OCI-M2 (cell line): ENCODE results near the gene KIRREL1.

Source experiments
- DNase-seq: peaks from one replicate; lab custom pipeline; 2025; ENCODE audit not compliant: unreplicated experiment; lab: John Stamatoyannopoulos, UW

The KIRREL1 gene

GRCh38 chr1:158005224-158005623 lies 11.8 kb downstream of the KIRREL1 start:
- no peak for DNase-seq

DNA sequence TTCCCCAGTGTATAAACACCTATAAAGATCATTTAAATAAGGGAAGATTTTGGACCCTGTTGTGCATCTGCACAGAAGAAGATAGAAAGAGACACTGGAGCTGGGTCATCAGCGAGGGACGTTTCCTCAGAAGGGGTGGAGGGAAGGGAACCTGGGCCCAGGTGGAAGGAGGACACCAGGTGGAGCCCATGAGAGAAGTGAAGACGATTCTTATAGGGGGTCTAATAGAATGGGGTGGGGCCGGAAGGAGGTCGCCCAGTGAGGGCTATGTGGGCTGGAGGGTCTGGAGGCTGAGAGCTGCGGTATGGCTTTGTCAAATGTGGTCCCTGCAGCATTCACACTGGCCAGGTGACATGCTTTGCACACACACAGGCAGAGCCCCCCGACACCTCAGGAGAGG lies 13.7 kb downstream of the KIRREL1 start:
- DNase-seq = no peak

DNA sequence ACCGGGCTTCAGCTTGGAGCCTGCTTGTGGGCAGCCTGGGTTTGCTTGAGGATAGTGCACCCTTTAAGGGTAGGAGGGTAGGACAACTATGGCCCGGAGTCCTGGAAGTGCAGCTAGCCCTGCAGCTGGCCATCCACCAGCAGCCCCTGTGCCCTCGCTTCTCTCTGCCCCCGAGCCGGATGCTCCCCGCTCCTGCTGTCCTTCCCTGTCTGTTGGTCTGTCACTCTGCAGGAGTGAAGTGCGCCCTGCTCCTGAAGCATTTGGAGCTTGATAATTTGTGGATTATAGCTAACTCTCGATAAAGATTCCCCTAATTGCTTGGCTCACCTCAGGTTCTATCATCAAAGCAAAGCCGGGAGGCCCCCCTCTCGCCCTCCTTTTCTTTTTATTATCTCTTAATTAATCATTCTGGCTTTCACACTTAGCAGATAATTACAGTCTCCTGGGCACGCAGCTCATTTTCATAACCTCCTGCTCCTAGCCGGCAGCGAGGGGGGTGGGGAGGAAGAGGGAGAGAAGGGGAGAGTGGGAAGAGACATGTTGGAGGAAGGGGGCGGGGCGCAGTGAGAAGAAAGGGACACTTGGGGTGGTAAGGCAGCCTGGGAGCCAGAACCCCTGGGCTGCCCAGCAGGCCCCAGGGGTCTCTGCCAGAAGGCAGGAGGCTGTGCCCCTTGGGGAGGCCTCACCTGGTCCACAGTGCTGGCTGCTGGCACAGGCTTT lies 14.4 kb downstream of the KIRREL1 start:
- no peak for DNase-seq

- no peak for DNase-seq
These were observed 15.2 kb downstream of the KIRREL1 start for GRCh38 chr1:158008630-158009029.

- DNase-seq = no peak
These were observed 18.3 kb downstream of the KIRREL1 start for GRCh38 chr1:158011714-158012113.

GRCh38 chr1:158013840-158014730 lies 20.6 kb downstream of the KIRREL1 start:
- no peak for DNase-seq

DNA sequence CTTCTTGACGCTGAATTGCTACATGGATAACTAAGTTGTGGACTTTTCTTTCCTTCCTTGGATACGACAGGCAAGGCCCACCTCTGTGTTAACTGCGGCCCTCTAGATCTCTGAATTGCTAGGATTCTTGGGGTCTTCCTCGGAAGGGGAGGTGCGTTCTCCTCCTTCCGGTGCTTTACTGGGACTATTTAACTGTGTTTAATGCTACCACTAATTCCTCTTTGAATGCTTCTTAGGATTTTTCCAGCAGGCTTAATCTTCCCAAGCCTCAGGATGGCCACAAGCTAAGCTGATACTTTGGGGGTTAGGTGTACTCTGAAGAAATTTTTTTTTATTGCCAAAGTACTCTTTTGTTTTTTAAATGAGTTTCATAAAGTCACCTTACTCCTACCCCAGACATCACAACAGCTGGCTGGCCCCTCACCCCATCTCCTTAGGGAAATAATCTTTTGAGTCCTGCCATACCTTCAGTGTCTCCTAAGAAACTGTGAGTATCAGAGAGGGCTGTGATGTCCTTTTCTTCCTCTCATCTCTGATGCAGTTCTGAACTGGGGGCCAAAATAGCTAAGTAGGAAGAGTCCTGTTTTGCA lies 21.4 kb downstream of the KIRREL1 start:
- no peak for DNase-seq

DNA sequence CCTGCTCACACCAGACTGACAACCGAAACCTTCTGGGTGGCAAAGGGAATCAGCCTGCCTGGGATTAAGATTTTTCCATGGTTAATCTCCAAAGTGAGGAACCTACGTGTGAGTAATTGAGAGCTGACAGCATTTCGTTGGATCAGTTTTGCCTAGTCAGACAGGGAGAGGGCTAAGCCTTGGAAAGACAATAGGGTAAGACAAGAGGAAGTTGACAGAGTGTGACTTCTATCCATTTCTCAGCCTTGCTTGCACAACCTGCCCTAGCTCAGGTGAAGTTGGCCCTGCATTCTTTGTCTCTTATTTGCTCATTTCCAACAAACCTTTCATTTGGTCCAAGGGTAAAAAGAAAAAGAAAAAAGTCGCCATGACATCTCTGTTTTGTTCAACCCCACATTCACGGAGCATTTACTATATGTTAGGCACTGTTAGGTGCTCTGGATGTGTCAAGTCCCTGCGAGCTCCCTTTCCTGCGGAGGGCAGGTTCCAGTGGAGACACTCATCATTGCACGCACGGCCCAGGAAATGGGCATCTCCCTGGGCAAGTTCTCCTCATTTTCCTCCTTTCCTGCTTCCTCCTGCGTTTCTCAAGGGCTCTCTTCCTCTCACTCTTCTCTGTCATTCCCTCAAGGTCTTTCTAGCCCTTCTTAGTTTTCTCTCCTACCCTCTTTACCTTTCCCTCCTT lies 23.3 kb downstream of the KIRREL1 start:
- no peak for DNase-seq

- no peak for DNase-seq
These were observed 24.6 kb downstream of the KIRREL1 start for GRCh38 chr1:158017800-158018595.

DNA sequence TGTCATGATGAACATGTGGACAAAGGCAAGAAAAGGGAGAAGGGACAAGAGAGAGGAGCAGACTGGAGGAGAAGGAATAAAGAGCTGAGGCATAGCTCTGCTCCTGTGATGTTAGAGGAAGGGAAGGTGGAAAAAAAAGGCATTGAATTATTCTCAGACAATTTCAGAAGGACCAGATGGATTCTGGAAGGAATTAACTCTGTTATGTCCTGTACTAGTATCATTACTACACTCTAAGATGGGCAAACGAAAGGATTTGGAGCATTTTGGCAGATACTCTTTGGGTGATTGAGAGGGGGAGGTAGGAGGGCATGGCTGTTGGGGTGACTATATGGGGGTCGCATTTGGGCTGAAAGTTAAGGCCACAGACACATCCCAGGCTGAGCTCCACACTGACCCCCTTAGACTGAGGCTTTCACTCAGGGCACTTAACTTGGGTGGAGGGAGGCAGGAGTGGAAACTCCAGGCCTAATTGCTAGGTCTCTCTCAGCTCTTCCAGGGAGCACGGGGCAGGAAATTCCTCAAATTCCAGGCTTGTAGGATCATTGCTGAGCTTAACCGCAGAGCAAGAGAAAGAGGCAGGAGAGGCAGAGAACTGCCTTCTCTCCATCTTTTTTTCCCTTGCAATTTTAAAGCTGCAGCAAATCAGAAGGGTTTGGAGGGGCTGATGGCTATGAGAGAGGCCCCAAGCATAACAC lies 25.9 kb downstream of the KIRREL1 start:
- DNase-seq = no peak

GRCh38 chr1:158020259-158020885 lies 26.9 kb downstream of the KIRREL1 start:
- no peak for DNase-seq

- DNase-seq = no peak
These were observed 27.6 kb downstream of the KIRREL1 start for GRCh38 chr1:158020886-158021620.

DNA sequence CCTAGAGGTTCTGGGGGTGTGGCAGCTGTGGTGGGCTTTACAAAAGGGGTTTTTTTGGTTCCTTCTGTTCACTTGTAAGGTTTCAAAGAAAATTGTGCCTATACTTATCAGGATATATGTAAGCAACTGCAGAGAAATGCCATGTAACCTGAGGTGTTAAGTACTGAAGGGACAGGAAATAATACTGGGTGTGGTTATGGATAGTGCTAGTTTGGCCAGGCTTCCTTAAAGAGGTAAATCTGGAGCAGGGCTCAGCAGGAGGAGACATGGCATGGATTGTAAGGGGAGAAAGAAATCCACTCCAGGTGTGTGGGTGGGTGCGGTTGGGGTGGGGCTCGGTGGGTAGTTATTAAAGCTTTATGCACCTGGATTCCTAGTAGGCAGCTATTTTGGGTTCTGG lies 28.3 kb downstream of the KIRREL1 start:
- no peak for DNase-seq

GRCh38 chr1:158022554-158023312 lies 29.3 kb downstream of the KIRREL1 start:
- DNase-seq = no peak

DNA sequence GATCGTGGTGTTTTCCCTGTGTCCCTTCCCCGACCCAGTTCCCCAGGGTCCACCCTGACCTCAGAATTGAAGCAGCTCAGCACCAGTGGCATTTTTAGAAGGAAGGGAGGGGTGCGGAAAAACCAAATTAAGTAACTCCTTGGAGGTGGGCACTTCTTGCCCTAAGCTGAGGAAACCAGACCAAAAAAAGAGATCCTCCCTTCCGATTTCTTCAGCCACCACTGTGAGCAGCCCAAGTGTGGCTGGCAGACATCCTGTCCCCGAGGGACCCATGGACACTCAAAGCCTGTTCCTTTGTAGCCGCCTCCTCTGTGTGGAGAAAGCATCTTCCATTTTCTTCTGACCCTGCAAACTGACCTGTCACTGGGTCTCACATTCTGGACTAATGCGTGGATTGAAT lies 31.3 kb downstream of the KIRREL1 start:
- no peak for DNase-seq

DNA sequence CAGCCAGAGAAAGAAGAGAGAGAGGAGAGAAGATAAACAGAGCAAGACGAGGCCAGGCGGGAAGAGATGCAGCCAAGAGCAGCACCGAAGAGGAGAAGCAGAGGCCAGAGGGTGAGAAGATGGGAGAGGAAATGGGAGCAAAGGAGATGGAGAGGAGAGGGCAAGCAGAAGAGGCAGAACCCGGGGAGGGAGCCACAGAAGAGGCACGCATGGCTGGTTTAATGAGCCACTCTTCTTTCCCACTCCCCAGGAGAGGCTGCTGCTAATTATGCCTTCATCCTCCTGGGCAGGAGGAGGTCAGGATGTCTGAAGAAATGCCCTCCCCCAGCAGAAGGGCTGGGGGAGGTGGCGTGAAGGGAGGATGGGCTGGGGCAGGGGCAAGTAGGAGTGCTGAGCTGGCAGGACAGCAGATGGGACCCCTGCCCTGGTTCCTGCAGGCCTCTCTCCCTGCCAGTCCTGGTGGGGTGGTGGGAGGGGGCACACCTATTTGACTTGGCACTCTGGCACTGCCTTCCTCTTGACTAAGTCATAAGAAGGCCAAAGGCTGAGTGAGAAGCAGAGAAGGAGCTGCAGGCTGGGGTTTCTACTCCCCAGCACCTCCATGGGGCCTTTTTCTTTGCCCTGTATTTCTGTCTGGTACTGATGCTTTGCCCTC lies 32.3 kb downstream of the KIRREL1 start:
- no peak for DNase-seq

DNA sequence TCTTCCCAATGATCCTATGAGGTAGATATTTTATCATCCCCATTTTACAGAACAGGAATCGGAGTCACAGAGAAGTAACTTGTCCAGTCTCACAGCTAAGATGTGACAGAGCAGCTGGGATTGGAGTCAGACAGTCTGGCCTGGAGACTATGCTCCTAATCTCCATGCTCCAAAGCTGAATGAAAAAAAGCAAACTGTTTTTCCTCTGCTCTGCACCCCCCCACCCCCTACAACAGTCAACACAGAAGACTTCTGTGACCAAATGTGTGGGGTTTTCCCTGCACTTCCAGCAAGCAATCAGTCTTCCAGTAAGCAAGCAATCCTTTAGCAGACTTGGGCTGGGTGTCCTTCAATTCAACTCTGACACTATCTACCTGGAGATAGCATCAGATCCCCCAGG lies 33.2 kb downstream of the KIRREL1 start:
- DNase-seq = no peak

GRCh38 chr1:158027508-158027907 lies 34.1 kb downstream of the KIRREL1 start:
- no peak for DNase-seq
